HAP-1 (cell line): ENCODE measurements around the gene TMEM165.
"Not testable (repeated sequence)": the region's sequence is repeated elsewhere in the genome, so short reads cannot be mapped to it uniquely, and the experiment has no call there.

ENCODE experiments used
- DNase-seq, 2 experiments: peaks; one replicate each; pipeline ENCODE4 v3.0.0-alpha.2; 2016 to 2020; ENCODE audit warnings: low spot score in 2 of 2
- H3K27me3 ChIP-seq: fragments of 250-450 bp; sonication (Bioruptor Pico); 2 replicates; pipeline ENCODE4 v1.5.1; 2020; ENCODE audit warnings: low read depth, mild to moderate bottlenecking, moderate library complexity
- H3K36me3 ChIP-seq: fragments of 250-450 bp; sonication (Bioruptor Pico); replicated peaks from 2 replicates; pipeline ENCODE4 v1.5.1; 2020; ENCODE audit warnings: mild to moderate bottlenecking
- H3K4me1 ChIP-seq: fragments of 250-450 bp; sonication (Bioruptor Pico); 2 replicates; pipeline ENCODE4 v1.5.1; 2020; ENCODE audit warnings: mild to moderate bottlenecking
- H3K4me3 ChIP-seq: fragments of 250-450 bp; sonication (Bioruptor Pico); 2 replicates; pipeline ENCODE4 v1.5.1; 2020; ENCODE audit warnings: mild to moderate bottlenecking, moderate library complexity
- H3K9me3 ChIP-seq: fragments of 250-450 bp; sonication (Bioruptor Pico); 2 replicates; pipeline ENCODE4 v1.5.1; 2020; ENCODE audit warnings: mild to moderate bottlenecking, moderate library complexity
- in situ Hi-C: fragments of 300-500 bp; cut with MboI; formaldehyde crosslinking; loops from 3 replicates; pipeline ENCODE4 v1.14.3; 2020; ENCODE audit warnings: low sequenced_read_pairs, inconsistent platforms, mixed read lengths

Gene TMEM165, protein sequence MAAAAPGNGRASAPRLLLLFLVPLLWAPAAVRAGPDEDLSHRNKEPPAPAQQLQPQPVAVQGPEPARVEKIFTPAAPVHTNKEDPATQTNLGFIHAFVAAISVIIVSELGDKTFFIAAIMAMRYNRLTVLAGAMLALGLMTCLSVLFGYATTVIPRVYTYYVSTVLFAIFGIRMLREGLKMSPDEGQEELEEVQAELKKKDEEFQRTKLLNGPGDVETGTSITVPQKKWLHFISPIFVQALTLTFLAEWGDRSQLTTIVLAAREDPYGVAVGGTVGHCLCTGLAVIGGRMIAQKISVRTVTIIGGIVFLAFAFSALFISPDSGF

GRCh38 chr4:55395529-55396307 is at the start of gene TMEM165:
Gene TMEM165 (plus strand): TSS chr4:55395957. CDS start chr4:55396190, 233 bp downstream.
- Histone ChIP-seq H3K36me3 (peaks cover 10% of the 10 kb centered on the region), H3K4me1 (peaks cover 18% of the 10 kb centered on the region), H3K27me3 (no peaks in the 10 kb centered on the region), H3K9me3 (no peaks in the 10 kb centered on the region), H3K4me3 (peak within 1 kb of the TSS; percentile 58)
- in situ Hi-C loops, result no loop called here
- peak; percentile 87 to 93 for DNase-seq

DNA sequence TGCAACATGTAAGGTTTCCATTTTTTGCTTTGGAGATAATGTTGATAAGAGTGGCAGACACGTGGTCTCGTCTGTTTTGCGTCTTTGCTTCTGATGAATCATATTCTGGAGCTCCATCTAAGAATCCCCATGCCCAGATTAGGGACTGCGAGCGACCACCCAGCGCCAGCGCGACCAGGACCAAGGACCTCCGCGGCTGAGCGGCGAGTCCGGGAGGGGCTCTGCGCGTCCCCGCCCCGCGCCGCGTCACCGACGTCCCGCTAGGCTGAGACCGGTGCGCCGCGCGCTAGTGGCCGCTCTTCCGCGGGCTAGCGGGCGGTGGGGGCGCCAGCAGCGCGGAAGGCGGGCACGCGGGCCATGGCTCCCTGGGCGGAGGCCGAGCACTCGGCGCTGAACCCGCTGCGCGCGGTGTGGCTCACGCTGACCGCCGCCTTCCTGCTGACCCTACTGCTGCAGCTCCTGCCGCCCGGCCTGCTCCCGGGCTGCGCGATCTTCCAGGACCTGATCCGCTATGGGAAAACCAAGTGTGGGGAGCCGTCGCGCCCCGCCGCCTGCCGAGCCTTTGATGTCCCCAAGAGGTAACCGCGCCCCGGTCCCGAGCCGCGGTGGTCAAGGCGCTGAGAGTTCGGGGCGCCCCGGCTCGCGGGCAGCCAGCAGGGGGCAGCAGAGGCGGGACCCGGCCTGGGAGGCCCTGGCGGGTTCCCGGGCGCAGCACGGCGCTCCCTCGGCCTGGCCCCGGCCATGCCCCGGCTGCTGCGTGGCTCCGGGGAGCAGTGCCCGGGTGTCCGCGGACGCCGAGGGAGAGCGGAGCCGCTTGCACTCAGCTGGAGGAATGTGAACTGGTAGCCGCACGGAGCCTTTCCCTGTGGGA is 49.5 kb upstream of the TMEM165 start, which contains the start of gene SRD5A3:
Gene SRD5A3, plus strand, starts transcription at position 263 of the 871 bp plus-strand sequence. Its CDS starts 95 bp downstream, at position 358.
- Histone ChIP-seq H3K4me3 (peak within 1 kb of the TSS; percentile 64), H3K9me3 (no peaks in the 10 kb centered on the region), H3K36me3 (no peaks in the 10 kb centered on the region), H3K4me1 (peaks cover 23% of the 10 kb centered on the region), H3K27me3 (no peaks in the 10 kb centered on the region)
- DNase-seq, result peak; percentile 74 to 89
- in situ Hi-C loops, result no loop called here

GRCh38 chr4:55346851-55347255 is 48.9 kb upstream of the TMEM165 start:
- Histone ChIP-seq H3K27me3 (no peaks in the 10 kb centered on the region), H3K4me1 (peaks cover 23% of the 10 kb centered on the region), H3K36me3 (no peaks in the 10 kb centered on the region), H3K9me3 (no peaks in the 10 kb centered on the region), H3K4me3 (peak overlapping the region; percentile 64)
- DNase-seq, result peak in 1 of 2 experiments; percentile 22
- in situ Hi-C loops, result no loop called here

DNA sequence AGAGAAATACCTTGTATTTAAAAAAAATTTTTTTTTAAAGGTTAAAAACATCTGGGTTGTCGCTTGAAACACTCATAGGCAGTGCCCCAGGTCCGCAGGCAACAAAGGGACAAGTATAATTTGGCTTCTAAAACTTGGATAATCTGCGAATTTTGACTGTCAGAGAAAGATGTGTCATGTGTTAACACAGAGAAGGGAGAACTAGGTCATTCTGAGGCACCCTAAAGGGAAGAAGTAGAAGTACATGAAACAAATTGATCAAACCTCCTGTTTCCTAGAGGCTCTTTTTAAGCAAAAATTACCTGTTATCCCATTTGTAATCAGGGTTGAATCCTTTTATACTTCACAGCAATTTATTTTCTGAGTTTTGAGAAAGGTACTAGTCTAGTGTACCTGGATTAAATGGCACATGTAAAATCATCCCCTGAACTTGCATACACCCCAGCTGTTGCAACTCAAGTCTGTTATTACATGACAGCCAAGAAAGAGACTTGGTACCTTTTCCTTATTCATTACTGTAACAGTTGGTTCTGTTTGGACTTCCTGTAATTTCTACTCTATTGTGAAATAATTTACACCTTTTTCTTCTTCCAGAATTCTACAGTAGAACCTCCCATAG is 48.0 kb upstream of the TMEM165 start:
- DNase-seq, result no peak
- Histone ChIP-seq H3K36me3 (no peaks in the 10 kb centered on the region), H3K4me1 (peaks cover 23% of the 10 kb centered on the region), H3K27me3 (no peaks in the 10 kb centered on the region), H3K4me3 (no peak overlapping the region), H3K9me3 (no peaks in the 10 kb centered on the region; the same call in 1 of the 2 replicates)
- in situ Hi-C loops, result no loop called here

DNA sequence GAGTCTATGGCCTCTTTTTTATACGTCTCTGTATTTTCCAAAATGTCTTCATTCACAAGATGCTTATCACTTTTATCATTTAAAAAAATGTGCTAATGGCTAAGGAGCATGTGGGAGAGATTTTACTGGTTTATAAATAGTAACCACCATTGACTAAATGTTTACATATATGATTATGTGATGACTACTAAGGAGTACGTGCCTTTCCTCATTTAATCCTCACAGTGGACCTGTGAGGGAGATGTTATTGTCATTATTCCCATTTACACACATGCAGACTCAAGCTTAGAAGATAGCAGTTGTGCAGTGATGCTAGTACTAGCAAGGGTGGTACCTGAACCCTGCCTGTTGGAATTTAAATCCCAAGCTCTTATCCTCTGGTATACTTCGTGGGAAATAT is 47.3 kb upstream of the TMEM165 start:
- Histone ChIP-seq H3K4me3 (no peak overlapping the region), H3K27me3 (no peaks in the 10 kb centered on the region), H3K9me3 (no peaks in the 10 kb centered on the region; the same call in 1 of the 2 replicates)

DNA sequence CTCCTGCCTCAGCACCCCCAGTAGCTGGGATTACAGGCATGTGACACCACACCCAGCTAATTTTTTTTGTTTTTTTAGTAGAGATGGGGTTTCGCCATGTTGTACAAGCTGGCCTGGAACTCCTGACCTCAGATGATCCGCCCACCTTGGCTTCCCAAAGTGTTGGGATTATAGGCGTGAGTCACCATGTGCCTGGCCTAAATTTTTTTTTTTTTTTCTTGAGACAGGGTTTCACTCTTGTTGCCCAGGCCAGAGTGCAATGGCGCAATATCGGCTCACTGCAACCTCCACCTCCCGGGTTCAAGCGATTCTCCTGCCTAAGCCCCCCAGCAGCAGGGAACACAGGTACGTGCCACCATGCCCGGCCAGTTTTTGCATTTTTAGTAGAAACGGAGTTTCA is 44.9 kb upstream of the TMEM165 start:
- in situ Hi-C loops, H3K9me3 ChIP-seq, H3K4me3 ChIP-seq, H3K36me3 ChIP-seq, H3K27me3 ChIP-seq, DNase-seq: not testable (repeated sequence)
- peaks cover 19% of the 10 kb centered on the region for H3K4me1 ChIP-seq

More for the DNA sequence above, 47.3 kb upstream of the TMEM165 start:
- DNase-seq, result peak in 1 of 2 experiments; percentile 62
- peaks cover 23% of the 10 kb centered on the region for H3K4me1 ChIP-seq
- in situ Hi-C loops, result no loop called here
- no peaks in the 10 kb centered on the region for H3K36me3 ChIP-seq

DNA sequence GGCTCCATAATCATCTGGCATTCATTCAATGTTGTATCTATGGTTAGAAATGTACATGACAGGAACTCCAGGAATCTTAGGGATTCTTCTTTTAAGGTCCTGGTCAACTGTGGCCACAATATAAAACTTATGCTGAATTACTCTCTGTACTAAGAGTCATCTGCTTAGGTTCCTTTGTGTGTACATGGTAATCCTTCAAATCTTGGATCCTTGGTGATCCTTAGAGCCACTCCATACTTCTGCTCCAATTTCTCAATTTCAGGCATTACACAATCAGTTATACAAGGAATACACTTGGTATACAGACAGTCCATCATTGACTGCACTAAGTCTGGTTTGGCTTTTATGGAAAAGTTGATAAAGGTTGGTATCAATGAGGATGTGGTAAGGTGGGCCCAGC is 43.9 kb upstream of the TMEM165 start:
- Histone ChIP-seq H3K4me3 (no peak overlapping the region), H3K27me3 (no peaks in the 10 kb centered on the region), H3K9me3 (no peaks in the 10 kb centered on the region; the same call in 1 of the 2 replicates), H3K36me3 (no peaks in the 10 kb centered on the region), H3K4me1 (peaks cover 18% of the 10 kb centered on the region)
- in situ Hi-C loops, result no loop called here
- DNase-seq, result no peak

DNA sequence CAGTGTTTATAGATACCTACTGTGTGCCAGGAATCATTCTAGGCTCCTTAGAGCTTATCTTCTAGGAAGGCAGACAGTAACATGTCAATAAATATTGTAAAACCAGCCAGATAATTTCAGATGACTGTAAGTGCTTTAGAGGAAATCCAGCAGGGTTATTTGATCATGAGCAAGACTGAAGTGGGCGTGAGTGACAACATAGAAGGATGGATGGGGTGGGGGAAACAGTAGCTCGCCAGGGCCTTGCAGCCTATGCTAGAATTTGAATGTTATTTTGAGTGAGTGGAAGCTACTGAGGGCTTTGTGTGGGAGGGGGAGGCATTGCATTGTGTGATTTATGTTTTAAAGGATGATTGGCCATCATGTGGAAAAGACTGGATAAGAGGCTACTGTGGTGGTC is 43.0 kb upstream of the TMEM165 start:
- Histone ChIP-seq H3K36me3 (no peaks in the 10 kb centered on the region), H3K4me1 (peaks cover 11% of the 10 kb centered on the region), H3K9me3 (no peaks in the 10 kb centered on the region; the same call in 1 of the 2 replicates), H3K4me3 (no peak overlapping the region), H3K27me3 (no peaks in the 10 kb centered on the region)
- no peak for DNase-seq
- in situ Hi-C loops, result no loop called here

- in situ Hi-C loops, H3K4me3 ChIP-seq, H3K36me3 ChIP-seq, H3K9me3 ChIP-seq, H3K27me3 ChIP-seq, DNase-seq, H3K4me1 ChIP-seq: not testable (repeated sequence)
Measured at GRCh38 chr4:55353228-55353747, 42.5 kb upstream of the TMEM165 start.

GRCh38 chr4:55354648-55355047 is 41.1 kb upstream of the TMEM165 start:
- no peaks in the 10 kb centered on the region; the same call in 1 of the 2 replicates for H3K9me3 ChIP-seq
- no peaks in the 10 kb centered on the region for H3K27me3 ChIP-seq
- no peak for DNase-seq
- no peak overlapping the region for H3K4me3 ChIP-seq
- H3K36me3 ChIP-seq, result no peaks in the 10 kb centered on the region
- in situ Hi-C loops, result no loop called here
- no peaks in the 10 kb centered on the region; the same call in 1 of the 2 replicates for H3K4me1 ChIP-seq

DNA sequence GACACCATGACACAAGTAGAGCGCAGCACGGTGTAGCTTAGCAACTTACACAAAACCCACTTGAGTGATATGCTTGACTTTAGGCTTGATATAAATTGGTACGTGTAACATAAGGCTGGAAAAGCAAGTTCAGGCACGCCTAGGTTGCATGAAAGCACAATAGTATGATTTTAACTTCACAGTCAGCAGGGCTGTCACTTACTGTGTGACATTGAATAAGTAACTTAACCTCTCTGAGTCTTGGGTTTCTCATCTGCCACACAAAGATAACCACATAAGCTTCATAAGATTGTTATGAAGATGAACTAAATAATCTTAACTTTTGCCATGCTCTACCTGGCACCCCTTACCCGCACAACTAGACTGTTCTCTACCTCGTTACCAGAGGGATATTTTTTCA is 40.2 kb upstream of the TMEM165 start:
- DNase-seq, result no peak
- no peaks in the 10 kb centered on the region; the same call in 1 of the 2 replicates for H3K4me1 ChIP-seq
- H3K27me3 ChIP-seq, result no peaks in the 10 kb centered on the region
- in situ Hi-C loops, result no loop called here
- no peak overlapping the region for H3K4me3 ChIP-seq
- no peaks in the 10 kb centered on the region for H3K36me3 ChIP-seq
- no peaks in the 10 kb centered on the region; the same call in 1 of the 2 replicates for H3K9me3 ChIP-seq

DNA sequence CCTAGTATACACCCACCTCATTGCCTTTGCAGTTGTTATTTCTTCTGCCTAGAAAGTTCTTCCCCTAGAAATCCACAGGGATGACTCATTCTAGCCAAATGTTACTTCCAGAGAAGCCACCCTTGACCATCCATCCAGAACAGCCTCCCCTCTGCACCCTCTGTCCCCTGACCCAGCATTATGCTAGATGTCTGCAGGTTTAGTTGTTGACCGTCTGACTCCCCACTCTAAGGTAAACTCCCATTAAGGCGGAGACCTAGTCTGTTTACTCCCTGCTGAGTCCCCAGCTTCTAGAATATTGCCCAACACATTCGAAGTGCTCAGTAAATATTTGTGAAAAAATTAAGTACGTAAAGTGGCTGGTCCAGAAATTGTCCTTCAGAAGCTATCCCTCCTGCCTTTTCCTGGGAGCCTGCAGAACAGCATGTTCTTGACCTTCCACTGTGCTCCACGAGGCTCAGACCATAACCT is 38.7 kb upstream of the TMEM165 start:
- Histone ChIP-seq H3K4me1 (no peaks in the 10 kb centered on the region; the same call in 1 of the 2 replicates), H3K36me3 (no peaks in the 10 kb centered on the region), H3K9me3 (no peaks in the 10 kb centered on the region; the same call in 1 of the 2 replicates), H3K27me3 (no peaks in the 10 kb centered on the region), H3K4me3 (no peak overlapping the region)
- DNase-seq, result no peak
- in situ Hi-C loops, result no loop called here
